ENCODE results near the gene TRAPPC12. TPM values are rescaled to one million over a fixed set of nuclear protein-coding genes. Genes with fewer than 3 reads are reported as not detected.

TRAPPC12 gene
- 43.8 and 50.3 TPM in 2 replicates for total RNA-seq

DNA sequence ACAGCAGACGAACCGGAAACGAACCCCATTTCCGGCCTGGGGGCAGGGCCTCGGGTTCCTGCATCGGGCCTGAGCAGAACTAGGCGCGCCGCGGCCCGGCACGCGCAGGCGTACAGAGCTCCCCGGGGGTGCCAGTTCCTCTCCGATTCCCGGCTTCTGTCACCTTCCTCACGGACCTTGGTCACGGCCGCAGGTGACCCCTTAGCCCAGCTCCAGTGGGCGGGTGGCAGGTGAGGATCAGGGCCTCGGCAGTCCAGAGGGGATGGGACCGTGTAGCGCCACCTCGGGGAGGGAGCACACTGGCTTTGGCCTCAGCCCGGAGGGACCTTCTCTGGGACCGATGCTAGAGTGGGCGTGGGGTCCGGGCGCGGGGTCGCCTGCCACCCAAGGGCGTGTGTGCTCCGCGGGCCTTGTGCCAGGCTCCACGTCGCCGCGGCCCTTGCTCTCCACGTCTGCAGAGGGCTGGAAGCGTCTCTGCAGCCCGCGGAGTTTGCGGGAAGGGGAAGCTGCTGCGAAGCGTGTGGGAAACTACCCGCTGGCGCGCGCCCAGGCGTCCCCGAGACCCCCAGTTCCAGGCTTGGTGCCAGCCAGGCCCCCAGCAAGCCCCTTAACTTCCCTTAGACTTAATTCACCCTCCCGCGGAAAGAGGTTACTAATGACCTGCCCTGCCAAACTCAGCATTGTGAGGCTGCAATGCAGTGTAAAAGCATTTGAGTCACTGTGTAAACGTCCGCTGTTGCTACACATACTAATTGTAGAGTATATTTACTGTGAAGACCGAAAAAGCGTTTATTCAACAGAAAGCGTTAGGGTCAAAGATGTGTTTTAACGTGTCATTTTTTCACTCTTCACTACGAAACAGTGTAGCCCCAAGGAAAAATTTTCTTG, at the start of gene TRAPPC12:
TRAPPC12 (plus strand) TSS at position 48 of the 888 bp plus-strand sequence. CDS start 7,930 bp downstream, outside the sequence.

DNA sequence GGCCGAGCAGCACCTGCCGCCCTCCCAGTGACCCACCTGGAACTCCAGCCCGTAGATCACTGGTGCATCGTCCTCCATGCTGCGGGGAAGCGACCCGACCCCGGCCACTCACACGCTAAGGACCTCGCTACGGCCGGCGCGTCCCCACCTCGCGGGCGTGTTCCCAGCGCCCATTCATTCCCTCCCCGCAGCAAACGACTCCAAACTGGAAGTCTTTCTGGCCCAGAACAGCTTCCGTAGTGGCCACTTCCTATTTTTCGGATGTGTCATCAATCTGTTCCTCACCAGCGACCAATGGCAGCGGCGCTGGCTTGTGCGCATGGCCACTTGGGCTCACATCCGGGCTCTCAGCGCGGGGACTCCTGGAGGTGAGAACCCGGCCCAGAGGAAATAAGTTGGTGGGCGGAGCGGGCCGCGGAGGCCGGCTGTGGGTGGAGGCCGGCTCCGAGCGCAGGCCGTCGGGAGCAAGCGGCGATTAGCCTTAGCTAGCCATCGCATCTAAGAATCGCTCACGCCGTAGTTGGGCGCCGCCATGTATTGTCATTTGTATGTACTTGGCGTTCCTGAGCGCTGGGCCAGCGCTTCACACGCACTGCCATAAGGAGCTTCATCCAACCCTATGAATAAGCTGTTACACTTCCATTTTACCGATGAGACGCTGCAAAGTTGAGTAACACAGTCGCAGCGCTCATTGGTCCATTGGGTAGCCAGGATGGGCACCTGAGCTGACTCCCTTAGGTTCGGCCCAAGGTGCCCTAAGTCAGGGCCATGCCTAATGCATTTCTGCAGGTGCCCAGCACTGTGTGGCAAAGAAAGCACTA, 1.7 kb upstream of the TRAPPC12 start, which contains the start of gene EIPR1:
EIPR1 (minus strand) TSS at position 207 of the 821 bp plus-strand sequence; CDS start at position 78, 129 bp downstream.

DNA sequence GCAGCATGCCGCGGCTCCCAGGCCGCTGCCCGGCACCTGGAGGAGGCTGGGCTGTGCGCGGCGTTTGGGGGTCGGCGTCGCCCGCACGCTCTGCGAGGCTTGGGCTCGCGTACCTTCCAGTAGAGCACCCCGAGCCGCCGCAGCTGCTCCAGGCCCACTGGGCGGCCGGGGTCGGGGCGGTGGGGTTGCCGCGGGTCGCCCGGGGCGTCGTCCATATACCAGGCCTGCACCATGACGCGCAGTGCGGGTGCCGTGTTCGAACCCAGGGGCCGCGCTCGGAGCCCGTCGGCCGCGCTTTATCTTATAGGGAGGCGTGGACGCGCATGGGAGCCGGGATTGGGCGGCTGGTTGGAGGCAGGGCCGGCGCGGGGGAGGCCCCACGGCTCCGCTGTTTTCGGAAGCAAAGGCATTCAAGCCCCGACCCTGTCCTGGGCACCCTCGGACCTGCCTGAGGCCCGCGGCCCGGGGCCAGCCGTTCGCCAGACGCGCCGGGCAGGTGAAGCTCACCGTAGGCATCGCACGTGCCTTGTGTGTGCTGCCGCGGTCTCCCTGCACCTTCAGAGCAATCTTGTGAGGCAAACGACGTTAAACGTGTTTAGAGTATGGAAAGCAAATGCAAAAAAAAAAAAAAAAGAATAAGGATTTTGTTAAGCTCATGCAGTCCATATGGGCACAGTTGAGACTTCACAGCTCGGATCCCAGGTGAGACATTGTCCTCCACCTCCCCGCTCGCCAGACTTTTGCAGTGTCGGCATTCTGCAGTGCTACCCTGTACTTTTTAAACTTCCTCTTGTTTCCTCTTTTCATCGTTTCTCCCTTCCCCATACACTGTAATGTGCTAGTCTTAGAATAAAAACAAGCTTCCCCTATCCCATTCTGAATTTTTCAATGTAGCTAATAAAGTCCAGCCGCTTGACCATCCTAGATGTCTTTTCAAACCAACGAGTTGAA, 140.0 kb downstream of the TRAPPC12 start, which contains the start of gene ADI1:
ADI1 (minus strand) TSS at position 277 of the 951 bp plus-strand sequence; CDS start at position 233, 44 bp downstream.

Other genes starting within 250 kb of the TRAPPC12 start
- 34.6 and 41.8 TPM in 2 replicates for gene EIPR1, start 1.9 kb upstream of the TRAPPC12 start, total RNA-seq
- 32.4 and 35.9 TPM in 2 replicates for gene ADI1, start 139.8 kb downstream of the TRAPPC12 start, total RNA-seq
- 29.9 and 36.5 TPM in 2 replicates for gene RNASEH1, start 178.6 kb downstream of the TRAPPC12 start, total RNA-seq
- 1,254 and 1,957 TPM in 2 replicates for gene RPS7, start 195.6 kb downstream of the TRAPPC12 start, total RNA-seq
- 0.09 and 0.38 TPM in 2 replicates for gene COLEC11, start 215.4 kb downstream of the TRAPPC12 start, total RNA-seq